Body of pancreas (tissue), 4 donors: ENCODE data around the gene RNU6-9.

Experiments
- CTCF ChIP-seq, 7 experiments: fragments of 450-650 bp in 4 of 7; fragments of 200-600 bp in 3 of 7; sonication (generic) in 3 of 7; IDR thresholded peaks; one replicate each; pipeline ENCODE4 v1.5.1; 2016 to 2019; ENCODE audit warnings: antibody characterized with exemption in 7 of 7
- POLR2A ChIP-seq, 3 donors: fragments of 450-650 bp; IDR thresholded peaks; one replicate each; pipeline ENCODE4 v1.6.1; 2016; ENCODE audit warnings: antibody characterized with exemption in 3 of 3, mild to moderate bottlenecking in 2 of 3

- TF ChIP-seq CTCF (IDR thresholded peaks at IDR 0.05) = no peak
- no peak for TF ChIP-seq POLR2A (IDR thresholded peaks at IDR 0.05)
These were observed 6.7 kb downstream of the RNU6-9 start for GRCh38 chr19:900043-900301.
